ENCODE results near the gene YIF1A.
"Not testable (repeated sequence)": the region's sequence is repeated elsewhere in the genome, so short reads cannot be mapped to it uniquely, and the experiment has no call there.

The YIF1A gene

DNA sequence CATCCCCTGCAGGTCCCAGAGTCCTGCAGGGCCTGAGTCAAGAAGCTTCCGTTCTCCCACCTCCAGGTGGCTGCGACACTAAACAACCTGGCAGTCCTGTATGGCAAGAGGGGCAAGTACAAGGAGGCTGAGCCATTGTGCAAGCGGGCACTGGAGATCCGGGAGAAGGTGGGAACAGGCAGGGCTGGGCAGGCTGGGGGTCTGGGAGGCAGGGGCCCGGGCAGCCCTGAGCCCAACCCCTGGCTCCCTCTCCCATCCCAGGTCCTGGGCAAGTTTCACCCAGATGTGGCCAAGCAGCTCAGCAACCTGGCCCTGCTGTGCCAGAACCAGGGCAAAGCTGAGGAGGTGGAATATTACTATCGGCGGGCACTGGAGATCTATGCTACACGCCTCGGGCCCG, 25.2 kb downstream of the YIF1A start:
- Histone ChIP-seq H3K27ac (no peak overlapping the region), H3K4me3 (no peak overlapping the region)

- H3K4me3 ChIP-seq = no peak overlapping the region
- H3K27ac ChIP-seq = no peak overlapping the region
Observed at GRCh38 chr11:66263231-66263630, 25.7 kb downstream of the YIF1A start.

DNA sequence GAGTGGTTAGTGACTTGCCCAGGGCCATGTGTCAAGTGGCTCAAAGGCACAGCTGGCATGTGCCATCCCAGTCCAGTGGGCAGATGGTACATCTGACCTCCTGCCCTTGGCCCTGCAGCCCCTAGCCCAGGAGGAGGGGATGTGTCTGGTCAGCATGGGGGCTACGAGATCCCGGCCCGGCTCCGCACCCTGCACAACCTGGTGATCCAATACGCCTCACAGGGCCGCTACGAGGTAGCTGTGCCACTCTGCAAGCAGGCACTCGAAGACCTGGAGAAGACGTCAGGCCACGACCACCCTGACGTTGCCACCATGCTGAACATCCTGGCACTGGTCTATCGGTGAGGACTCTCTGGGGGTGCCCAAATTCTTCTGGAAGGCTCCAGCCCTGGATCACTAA, 26.2 kb downstream of the YIF1A start:
- H3K27ac ChIP-seq = no peak overlapping the region
- no peak overlapping the region for H3K4me3 ChIP-seq

DNA sequence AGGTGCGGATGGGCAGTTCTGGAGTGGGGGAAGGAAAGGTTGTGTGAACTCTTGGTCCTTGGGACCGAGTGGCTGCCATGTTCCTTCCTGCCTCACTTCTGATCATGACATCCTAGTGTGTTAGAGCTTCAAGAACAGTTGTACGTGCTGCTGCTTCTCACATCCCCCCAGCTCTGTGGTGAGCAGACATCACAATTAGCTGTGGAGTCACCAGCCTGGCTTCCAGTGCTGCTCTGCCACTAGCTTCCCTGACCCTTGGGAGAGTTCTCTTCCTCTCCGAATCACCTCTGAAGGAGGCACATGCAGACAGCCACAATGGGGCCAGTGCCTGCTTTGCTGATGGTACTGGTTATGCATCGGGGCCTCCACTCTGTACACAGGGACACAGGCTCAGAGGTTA, 26.8 kb downstream of the YIF1A start:
- H3K4me3 ChIP-seq = no peak overlapping the region
- no peak overlapping the region for H3K27ac ChIP-seq

GRCh38 chr11:66261578-66261977, 27.4 kb downstream of the YIF1A start:
- no peak overlapping the region for H3K4me3 ChIP-seq
- no peak overlapping the region for H3K27ac ChIP-seq

GRCh38 chr11:66259956-66260355, 29.0 kb downstream of the YIF1A start:
- no peak overlapping the region for H3K4me3 ChIP-seq
- no peak overlapping the region for H3K27ac ChIP-seq

DNA sequence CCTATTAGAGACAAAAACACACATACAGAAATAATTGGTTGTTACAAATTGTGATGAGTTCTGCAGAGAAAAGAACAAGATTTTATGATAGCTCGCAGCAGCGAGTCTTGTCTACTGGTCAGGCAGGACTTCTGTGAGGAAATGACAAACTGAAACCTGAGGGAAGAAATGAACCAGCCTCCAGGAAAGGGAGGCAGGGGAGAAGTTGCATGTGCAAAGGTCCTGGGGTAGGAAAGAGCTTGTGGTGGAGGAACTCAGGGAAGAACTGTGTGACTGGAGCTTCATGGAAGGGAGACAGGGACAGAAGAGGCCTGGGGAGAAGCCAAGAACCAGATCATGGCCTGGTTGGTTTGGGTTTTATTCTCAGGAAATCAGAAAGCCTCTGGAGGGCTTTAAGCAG, 29.7 kb downstream of the YIF1A start:
- H3K27ac ChIP-seq = no peak overlapping the region
- no peak overlapping the region for H3K4me3 ChIP-seq

- peak overlapping the region in 19 of 21 experiments; percentile 67 to 91 (median 84) for H3K27ac ChIP-seq
Observed at GRCh38 chr11:66258473-66258893, 30.5 kb downstream of the YIF1A start.

GRCh38 chr11:66253081-66253480, 35.9 kb downstream of the YIF1A start:
- H3K4me3 ChIP-seq, H3K27ac ChIP-seq: not testable (repeated sequence)

More at GRCh38 chr11:66258473-66258893, 30.5 kb downstream of the YIF1A start:
- peak overlapping the region; percentile 69 to 99 (median 92) for H3K4me3 ChIP-seq

DNA sequence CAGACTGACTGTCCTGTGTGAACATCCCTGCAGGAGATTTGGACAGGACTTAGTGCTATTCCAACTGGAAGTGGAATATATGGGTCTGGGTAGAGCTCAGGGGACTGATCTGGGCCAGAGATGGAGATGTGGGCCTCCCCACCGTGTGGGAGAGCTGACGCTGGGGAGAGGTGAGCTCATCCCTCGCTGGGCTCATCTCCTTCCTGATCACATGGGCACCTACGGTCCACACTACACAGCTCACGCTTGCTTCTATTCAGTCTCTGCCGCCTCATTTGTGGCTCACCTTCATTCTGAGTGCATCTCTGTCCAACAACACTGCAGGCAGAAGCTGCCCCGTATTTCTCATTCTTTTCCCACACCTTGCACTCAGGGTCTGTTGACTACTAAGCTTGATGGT, 37.1 kb downstream of the YIF1A start:
- Histone ChIP-seq H3K27ac (no peak overlapping the region), H3K4me3 (no peak overlapping the region)

DNA sequence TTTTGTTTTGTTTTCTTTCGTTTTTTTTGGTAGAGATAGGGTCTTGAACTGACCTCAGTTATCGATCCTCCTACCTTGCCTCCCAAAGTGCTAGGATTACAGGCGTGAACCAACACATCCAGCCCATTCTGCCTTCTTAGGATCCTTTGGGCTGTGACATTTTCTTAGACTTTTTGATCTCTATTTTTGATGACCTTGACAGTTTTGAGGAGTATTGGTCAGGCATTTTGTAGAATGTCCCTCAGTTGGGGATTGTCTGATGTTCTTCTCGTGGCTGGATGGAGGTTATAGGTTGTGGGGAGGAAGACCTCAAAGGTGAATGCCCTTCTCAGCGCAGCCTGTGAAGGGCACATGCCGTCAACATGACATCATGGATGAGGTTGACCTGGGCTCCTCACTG, 40.0 kb downstream of the YIF1A start:
- no peak overlapping the region for H3K27ac ChIP-seq
- H3K4me3 ChIP-seq = no peak overlapping the region

DNA sequence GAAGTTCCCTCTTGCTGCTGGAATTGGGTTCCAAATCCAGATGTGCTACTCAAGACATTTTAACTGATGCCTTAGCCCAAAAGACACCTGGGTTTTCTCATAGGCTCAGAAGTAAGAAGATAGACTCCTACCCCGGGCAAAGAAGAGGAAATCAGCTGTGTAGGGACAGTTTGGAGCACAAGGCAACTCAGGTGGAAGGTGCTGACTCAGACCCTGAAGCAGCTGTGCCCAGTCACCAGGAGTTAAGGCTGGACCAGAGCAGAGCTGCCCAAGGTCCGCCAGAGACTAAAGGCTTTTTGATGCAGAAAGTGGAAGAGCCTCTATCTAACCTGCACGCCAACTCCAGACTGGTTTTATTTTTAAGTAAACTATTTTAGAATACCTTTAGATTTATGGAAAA, 41.1 kb downstream of the YIF1A start:
- H3K27ac ChIP-seq = no peak overlapping the region
- no peak overlapping the region for H3K4me3 ChIP-seq

GRCh38 chr11:66247295-66247694, 41.6 kb downstream of the YIF1A start:
- H3K27ac ChIP-seq = no peak overlapping the region

GRCh38 chr11:66243782-66244535, 45.0 kb downstream of the YIF1A start:
- Histone ChIP-seq H3K27ac (no peak overlapping the region), H3K4me3 (no peak overlapping the region)

More at GRCh38 chr11:66247295-66247694, 41.6 kb downstream of the YIF1A start:
- H3K4me3 ChIP-seq = no peak overlapping the region

- H3K4me3 ChIP-seq = no peak overlapping the region
- H3K27ac ChIP-seq = no peak overlapping the region
Observed at GRCh38 chr11:66242095-66242765, 46.7 kb downstream of the YIF1A start.

DNA sequence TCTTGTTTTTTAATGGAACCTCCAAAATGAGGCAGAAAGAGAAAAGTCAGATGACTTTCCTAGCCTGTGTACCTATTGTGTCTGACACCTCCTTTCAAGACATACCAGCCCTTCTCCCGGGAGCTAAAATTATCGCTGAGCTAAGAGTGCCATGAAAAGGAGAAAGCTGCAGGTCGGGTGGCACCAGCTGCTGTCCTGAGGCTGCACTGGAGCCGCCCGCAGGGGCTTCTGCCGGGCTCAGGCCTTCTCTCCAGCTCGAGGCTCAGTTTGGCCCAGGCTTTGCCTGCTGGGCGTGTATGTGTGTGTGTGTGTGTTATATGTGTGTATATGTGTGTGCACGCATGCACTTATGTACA, 48.2 kb downstream of the YIF1A start:
- Histone ChIP-seq H3K4me3 (no peak overlapping the region), H3K27ac (no peak overlapping the region)

GRCh38 chr11:66239998-66240780, 48.8 kb downstream of the YIF1A start:
- Histone ChIP-seq H3K27ac (no peak overlapping the region), H3K4me3 (no peak overlapping the region)

- H3K27ac ChIP-seq = no peak overlapping the region
- H3K4me3 ChIP-seq = no peak overlapping the region
Observed at GRCh38 chr11:66239511-66239910, 49.4 kb downstream of the YIF1A start.

DNA sequence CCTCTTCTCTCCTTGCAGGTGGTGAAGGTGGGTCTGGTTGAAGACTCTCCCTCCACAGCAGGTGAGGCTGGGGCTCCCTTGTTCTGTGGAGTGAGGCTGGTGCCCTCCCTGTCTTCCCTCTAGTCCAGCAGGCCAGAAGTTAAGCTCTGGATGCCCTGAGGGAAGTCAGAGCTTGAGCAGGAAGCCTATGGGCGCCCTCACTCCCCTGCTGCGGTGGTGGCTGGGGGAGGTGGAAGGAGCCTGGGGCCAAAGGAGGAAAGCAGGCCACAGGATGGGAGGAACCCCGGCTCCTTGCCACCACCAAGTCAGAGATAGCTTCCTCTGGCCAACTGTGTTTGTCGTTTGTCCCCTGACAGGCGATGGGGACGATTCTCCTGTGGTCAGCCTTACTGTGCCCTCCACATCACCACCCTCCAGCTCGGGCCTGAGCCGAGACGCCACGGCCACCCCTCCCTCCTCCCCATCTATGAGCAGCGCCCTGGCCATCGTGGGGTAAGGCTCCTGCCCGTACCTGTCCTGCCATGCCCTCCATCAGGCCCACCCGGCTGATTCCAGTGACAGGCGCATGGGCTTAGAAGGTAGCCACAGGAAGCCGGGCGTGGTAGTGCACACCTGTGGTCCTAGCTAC, 50.0 kb downstream of the YIF1A start:
- Histone ChIP-seq H3K27ac (no peak overlapping the region), H3K4me3 (no peak overlapping the region)

DNA sequence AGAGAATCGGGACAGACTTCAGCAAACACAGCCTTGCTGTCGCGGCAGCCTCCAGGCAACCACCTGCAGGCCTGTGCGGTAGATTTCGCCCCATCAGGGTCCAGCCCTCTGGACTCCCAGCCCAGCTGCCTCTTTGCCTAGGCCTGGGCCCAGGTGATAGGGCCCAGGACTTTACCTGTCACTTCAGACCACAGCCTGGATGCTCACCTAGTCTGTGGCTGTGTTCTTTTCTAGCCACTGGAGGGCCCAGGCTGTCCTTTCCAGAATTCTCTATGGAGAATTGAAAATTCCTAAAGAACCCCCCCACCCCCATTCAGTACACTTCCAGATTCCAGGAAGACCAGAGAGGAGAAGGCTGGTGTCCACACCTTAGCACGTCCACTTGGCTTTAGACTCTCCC, 51.1 kb downstream of the YIF1A start:
- H3K4me3 ChIP-seq = no peak overlapping the region
- H3K27ac ChIP-seq = no peak overlapping the region

All from skin epidermis (tissue), 12 donors.